ENCODE measurements around the gene SLC16A10.
A peak's percentile ranks its signal among the peaks of the same experiment; 100 is the strongest.
"Not testable (repeated sequence)": the region's sequence is repeated elsewhere in the genome, so short reads cannot be mapped to it uniquely, and the experiment has no call there.

SLC16A10 gene, protein sequence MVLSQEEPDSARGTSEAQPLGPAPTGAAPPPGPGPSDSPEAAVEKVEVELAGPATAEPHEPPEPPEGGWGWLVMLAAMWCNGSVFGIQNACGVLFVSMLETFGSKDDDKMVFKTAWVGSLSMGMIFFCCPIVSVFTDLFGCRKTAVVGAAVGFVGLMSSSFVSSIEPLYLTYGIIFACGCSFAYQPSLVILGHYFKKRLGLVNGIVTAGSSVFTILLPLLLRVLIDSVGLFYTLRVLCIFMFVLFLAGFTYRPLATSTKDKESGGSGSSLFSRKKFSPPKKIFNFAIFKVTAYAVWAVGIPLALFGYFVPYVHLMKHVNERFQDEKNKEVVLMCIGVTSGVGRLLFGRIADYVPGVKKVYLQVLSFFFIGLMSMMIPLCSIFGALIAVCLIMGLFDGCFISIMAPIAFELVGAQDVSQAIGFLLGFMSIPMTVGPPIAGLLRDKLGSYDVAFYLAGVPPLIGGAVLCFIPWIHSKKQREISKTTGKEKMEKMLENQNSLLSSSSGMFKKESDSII

DNA sequence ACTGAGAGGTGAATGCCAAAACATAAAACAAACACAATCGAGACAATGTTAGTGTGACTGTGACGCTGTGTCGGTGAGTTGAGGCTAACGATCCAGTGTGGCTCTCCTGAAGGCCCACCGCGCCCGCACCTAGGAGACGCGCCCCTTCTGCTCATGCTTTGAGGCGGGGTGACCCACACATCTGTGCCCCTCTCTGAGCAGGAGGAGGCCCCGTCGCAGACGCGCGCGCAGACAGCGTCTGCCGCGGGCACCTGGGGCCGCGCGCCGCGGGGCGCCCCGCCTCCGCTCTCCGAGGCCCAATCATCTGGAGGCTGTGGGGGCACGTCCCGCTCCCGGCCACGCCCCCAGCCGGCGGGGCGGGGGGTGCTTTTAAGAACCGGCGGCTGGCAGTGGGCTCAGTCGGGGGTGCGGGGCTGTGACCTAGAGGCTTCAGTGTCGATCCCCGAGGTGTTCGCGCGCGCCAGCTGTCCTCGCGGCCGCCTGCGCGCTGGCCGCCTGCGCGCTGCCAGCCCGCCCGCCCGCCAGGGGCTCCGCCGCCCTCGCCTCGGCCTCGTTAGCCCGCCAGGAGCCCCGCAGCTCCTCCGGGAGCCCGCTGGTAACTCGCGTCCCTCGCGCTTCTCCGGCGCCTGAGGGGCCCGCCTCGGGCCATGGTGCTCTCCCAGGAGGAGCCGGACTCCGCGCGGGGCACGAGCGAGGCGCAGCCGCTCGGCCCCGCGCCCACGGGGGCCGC, at the start of gene SLC16A10:
Gene SLC16A10, plus strand, starts transcription at position 398 of the 730 bp plus-strand sequence. Its CDS starts 250 bp downstream, at position 648.
- peak; percentile 82 for DNase-seq

DNA sequence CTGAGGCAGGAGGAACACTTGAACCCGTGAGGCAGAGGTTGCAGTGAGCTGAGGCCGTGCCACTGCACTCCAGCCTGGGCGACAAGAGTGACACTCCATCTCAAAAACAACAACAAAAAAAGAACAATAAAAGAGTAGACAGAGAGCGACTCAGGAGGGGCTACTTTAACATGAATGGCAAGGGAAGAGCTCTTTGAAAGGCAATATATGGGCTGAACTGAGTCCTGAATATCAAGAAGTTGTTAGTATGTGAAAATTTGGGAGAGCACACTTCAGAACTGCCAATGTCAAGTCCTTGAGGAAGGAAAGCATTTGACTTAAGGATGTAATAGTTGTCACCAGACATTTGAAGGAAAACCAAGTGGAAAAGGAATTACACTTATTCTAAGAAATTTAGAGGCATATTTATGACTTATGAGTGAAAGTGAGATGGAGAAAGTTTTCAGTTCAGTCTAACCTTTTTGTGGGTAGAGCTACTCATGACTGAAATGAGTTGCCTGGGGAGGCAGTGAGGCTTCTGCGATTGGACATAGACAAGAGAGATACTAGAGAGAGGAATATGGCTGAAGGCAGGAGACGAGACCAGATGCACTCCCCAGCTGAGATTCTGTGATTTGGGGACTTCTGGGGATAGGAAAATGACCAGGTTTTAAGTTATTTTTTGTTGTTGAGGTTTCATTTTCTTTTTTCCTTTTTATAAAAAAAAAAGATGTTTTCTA, 48.6 kb upstream of the SLC16A10 start:
- no peak for DNase-seq

DNA sequence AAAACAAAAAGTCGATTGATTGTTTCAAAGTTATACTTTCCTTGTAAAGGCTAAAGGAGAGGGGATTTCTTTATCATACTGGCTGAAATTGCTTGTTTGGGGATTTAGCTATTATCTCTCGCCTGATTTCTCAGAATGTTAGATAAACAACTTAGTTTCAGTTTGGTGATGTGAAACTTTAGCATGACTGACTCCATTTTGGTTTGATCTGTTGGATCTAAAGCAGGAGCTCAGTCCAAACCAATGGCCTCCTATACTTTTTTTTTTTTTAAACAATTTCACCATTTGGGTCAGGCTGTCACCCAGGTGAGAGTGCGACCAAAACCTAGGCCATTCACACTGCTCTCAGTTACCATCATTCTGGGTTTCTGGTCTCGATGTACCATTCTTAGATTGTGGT, 45.4 kb upstream of the SLC16A10 start:
- DNase-seq = no peak

DNA sequence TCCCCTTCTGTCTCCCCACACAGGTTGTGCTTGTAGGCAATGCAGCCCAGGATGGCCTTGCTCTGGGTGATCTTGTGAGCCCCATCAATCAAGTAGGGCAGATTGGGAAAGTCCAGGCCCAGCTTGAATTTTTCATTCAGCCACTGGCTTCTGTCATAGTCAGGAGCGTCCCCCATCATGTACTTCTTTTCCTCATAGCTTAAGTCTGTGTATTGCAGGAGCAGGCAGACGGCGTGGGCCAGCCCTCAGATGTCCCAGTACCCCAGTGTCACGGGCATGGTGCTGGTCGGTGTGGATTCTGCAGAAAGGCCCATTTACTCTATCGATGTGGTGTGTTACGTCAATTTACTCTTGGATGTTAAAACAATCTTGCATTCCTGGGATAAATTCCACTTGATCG, 40.1 kb upstream of the SLC16A10 start:
- DNase-seq = no peak

DNA sequence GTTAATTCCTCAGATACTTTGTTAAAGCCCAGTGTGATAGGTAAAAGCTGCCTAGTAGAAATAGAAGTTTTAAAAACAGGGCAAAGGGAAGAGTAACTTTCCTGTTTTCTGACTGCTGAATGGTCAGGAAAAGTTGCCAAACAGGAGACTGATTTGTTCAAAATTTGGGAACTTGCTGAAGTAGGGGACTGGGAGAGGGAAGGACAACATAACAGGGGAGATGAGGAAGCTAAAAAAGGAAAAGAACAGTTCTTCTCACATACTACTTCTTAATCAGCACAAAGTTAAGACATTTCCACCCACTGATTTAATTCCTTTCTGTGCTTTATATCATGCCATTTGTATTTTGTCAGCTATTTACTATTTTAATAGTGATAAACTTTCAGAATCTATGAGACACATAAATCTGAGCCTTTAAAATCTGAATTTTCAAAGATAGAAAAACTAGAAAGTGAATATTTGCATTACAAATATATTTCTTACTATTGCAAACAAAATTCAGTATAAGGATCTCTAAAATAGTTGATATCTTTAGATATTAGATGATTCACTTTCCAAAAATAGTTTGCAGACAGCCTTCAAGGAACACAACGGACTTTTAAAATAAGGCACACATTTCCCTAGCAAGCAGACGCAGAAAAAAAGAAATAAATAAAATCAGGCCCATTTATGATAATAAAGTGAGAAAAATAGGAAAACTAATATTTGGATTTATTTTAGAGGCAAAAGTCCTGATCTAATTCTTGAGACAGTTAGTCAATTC, 36.9 kb upstream of the SLC16A10 start:
- no peak for DNase-seq

DNA sequence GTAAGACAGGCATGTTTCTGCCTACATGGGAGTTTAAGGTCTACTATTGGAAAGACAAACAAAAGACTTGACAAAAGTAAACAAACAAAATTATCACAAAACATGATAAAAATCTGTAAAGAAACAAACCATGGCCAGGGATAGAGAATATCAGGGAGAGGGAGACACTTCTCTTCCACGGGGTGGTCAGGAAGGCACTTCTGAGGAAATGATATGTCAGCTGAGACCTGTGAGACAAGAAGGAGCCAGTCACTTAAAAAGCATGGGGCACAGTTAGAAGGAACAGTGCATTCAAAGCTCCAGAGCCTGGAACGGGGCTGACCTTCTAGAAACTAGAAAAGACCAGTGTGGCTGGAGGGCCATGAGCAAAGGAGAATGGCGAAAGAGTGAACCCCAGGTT, 35.1 kb upstream of the SLC16A10 start:
- DNase-seq = no peak

DNA sequence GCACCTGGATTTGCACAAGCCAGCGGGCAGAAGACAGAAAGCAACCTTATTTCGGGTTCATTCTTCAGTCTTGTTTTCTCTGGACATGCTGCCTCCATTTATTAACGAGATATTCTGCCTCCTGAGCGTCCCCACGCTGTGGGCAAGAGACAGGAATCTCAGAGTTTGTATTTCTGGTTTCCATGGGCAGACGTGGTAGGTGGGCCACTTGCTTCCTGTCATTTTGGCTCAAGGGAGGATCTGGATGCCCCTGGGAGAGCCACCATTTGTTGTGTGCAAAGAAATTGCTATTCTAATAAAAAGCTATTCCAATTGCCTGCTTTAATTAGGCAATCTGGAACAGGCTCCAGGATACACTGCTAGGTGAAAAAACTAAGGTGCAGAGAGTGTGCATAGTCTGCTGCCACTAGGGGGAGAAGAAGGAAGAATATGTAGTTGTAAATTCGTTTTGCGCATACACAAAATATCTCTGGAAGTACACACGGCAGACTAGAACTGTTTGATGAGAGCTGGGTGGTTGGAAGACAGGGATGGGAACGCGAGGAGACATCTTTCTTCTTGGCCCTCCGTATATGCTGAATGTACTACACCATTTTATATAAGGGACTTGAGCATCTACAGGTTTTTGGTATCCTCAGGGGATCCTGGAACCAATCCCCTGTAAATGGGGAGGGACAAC, 30.1 kb upstream of the SLC16A10 start:
- DNase-seq = peak; percentile 22

DNA sequence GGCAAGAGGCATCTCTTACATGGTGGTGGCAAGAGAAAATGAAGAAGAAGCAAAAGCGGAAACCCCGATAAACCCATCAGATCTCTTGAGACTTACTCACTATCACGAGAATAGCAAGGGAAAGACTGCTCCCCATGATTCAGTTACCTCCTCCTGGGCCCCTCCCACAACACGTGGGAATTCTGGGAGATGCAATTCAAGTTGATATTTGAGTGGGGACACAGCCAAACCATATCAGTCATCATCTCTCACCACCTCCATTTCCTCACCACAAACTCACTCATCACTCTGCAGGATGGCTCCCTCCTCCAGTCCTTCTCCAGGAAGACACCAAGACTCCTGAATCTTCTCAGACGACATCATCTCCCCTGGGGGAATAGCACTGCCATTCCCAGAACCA, 25.8 kb upstream of the SLC16A10 start:
- no peak for DNase-seq

DNA sequence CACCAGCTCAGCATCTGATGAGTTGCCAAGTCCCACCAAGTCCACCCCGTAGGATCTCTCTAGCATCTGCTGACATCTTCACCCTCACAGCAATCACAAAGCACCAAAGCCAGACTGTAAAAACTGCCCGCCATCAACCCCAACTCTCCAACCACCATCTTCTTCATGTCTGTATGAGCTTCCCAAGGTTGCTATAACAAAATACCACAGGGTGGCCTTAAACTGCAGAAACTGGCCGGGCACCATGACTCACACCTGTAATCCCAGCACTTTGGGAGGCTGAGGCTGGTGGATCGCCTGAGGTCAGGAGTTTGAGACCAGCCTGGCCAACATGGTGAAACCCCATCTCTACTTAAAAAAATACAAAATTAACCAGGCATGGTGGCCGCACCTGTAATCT, 25.3 kb upstream of the SLC16A10 start:
- DNase-seq = not testable (repeated sequence)

DNA sequence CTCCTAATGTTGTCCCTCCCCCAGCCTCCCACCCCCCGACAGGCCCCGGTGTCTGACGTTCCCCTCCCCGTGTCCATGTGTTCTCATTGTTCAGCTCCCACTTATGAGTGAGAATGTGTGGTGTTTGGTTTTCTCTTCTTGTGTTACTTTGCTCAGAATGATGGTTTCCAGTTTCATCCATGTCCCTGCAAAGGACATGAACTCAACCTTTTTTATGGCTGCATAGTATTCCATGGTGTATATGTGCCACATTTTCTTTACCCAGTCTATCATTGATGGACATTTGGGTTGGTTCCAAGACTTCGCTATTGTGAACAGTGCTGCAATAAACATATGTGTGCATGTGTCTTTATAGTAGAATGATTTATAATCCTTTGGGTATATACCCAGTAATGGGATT, 24.4 kb upstream of the SLC16A10 start:
- DNase-seq = not testable (repeated sequence)

DNA sequence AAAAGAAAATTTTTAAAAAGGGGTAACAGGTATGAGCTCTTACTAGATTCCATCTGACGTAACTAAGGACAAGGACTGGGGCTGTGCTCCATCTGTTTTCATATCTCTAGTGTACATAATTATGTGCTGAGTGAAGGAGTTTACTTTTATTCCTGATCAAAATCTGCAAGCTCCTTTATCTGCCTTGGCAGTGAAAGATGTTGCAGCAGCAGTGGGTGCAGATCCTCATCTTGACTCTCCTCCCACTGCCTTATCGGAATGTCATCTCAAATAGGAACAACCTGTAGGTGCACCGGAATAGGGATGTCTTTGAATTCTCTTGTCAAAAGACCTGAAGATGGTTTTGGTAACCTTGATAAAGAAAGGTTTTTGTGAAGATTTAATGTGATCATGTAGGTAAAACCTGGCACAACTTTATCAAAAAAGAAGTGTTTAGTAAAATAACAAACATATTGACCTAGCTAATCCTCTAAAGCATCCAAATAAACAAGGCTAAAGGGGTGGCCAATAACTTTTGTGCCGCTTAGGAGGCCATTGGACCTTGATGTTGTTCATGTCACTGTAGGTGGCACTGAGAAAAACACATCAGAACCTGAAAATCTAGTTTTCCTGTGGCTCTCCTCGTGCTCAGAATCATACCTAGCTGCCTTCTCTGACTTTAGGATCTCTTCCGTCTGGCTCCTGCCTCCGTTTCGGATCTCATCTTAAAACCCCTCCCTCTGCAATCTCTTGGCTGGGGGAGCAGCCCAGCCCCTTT, 19.0 kb upstream of the SLC16A10 start:
- DNase-seq = no peak

DNA sequence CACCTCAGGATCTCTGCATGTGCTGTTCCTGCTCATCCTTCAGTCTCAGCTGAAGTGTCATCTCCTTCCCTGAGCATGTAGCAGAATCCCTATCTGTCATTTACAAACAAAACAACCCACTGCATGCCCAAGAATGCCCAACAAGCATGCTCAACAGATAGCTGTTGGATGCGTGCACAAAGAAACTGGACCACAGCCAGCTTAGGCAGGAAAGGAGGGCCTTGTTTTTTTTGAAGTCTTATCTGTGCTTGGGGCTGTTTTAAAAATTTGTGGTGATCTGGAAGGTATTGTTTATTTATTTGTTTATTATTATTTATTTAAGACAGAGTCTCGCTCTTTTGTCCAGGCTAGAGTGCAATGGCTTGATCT, 18.5 kb upstream of the SLC16A10 start:
- no peak for DNase-seq

DNA sequence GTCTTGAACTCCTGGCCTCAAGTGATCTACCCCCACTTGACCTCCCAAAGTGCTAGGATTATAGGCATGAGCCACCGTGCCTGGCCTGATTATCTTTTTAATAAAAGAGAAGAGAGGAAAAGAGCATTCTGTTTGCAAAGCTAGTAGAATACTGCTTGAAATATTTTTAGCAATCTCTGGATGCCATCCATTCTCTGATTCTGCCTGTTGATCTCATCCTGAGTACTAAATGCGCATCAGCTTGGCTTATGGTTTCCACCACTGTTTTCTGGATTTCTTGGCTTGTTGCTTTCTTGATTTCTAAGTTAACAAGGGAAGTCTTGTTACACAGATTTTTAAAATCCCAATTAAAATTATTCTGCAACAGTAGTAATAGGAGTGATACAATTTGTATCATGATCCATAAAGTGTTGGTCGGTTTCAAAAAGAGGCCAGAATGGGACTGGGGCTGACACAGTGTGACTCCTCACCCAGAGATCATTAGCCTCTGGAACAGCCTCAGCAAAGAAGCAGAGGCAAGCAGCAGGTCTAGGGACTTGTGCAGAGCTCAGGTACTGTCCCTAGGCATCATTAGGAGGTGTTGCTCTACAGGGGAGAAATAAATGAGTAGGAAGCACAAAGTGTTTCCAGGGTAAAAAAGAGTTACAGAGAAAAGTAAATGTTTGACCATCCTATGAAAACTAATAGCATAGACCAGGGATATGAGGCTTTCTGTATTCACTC, 17.8 kb upstream of the SLC16A10 start:
- no peak for DNase-seq

DNA sequence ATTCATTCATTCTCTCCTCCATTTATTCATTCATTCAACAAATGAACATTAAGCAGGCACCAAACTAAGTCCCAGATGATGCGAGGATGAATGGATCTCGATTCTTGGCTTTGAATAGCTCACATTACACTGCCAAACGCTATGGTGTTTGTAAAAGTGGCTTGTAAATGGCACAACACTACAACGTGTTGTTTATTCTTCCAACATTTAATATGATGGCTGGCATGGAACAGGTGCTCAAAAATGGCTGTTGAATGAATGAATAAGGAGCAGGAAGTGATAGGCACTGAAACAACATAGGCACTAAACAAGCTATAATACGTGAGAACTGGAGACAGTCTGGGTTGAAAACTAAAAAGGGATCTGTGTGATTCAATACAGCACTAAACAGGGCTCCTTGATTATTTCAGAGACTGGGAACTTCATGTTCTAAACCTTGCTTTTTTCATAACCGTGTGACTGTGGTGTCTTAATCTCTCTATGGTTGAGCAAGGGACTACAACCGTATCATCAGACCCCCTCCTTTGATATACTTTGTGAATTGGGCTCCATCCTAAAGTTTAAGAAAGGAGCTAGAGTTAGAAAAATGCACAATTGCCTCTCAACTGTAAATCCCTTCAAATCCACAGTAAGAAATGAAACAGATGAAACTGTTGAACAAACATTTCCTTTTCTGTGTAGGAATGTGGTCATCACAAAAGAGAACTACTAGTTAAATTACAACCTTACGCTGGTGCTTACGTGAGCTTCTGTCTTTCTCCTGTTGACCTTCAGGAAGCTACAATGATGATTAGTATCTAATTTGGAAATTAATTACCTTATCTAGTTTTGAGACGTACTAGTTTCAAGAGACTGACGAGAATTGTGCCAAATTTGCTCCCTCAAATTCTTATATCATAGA, 16.9 kb upstream of the SLC16A10 start:
- no peak for DNase-seq

DNA sequence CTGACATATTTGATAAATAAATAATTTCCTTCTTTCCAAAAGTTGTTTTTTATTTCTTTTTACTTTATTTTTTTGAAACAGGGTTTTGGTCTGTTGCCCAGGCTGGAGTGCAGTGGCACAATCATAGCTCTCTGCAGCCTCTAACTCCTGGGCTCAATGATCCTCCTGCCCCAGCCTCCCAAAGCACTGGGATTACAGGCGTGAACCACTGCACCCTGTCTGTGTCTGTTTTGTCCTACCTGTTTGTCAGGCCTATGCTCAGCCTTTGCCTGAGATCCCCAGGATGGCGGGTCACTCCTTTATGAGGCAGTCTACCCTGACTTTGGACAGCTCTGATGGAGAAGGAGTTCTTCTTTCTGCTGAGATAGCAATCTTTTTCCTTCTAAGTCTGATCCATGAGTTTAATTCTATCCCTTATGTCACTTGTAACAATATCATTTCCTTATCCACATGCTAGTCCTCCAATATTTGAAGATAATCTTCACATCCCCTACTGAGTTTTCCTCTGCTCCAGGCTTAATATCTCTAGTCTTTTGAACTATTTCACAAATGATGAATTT, 14.4 kb upstream of the SLC16A10 start:
- no peak for DNase-seq

DNA sequence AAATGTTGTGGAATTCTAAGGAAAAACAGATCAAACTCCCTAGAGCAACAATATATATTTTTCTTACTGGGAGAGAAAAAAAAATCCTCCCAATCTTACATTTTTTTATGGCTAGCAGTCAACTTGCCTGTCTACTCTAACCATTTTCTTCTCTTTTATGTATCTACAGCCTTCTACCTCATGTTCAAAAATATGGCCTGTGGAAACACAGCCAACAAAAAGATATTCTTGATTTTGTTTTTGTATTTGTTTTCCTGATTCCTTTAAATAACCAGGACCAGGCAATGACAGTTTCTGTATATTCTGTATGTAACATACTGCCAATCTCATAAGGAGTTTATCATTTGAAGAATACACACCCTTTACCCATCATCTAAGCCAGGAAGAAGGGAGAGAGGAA, 13.0 kb upstream of the SLC16A10 start:
- no peak for DNase-seq

DNA sequence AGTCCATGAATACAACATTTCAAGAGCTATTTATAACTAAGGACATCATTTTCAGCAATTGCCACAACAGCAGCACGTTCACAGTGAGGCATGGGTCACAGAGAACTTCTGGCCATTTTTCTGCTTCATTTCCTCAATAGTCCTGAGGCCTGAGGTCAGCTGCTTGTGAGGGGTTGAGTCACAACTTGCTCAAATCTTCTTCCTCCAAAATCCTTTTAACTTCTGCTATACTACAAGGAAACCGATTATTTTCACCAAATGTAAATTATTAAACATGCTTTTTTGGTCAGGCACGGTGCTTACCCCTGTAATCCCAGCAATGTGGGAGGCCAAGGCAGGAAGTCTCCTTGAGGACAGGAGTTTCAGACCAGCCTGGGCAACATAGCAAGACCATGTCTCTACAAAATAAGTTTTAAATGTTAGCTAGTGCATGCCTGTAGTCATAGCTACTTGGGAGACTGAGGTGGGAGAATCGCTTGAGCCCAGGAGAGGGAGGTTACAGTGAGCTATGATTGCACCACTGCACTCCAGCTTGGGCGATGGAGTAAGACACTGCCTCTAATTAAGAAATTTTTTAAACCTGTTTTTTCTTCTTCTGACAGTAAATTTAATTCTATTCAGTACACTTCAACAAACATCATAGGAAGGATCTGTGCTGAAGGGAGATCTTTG, 11.1 kb upstream of the SLC16A10 start:
- DNase-seq = no peak

DNA sequence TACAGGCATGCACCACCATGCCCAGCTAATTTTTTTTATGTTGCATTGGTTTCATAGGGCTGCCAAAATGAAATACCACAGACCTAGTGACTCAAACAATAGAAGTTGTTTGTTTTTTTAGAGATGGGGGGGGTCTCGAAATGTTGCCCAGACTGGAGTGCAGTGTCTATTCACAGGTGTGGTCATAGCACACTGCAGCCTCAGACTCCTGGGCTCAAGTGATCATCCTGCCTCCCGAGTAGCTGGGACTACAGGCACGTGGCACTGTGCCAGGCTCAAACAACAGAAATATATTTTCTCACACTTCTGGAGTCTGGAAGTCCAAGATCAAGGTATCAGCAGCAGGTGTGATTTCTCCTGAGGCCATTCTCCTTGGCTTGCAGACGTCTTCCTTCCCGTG, 6.6 kb upstream of the SLC16A10 start:
- DNase-seq = no peak

DNA sequence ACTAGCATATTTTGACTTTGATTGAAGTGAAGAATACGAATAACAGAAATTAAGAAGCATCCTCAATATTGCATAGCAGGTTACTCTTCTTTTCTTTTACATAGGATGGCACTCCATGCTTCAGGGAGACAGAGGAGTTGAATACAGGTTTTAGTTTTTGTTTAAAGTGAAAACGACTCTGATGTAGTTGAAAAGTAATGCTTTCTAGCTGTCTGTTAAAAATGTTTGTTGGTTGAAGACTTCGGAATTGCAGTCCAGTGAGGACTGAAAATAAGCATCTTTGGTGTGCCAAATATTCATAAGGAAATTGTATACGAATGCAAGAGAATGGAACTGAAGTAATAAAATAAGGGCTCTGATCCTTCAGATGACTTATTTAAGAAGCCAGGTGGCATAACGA, 618 bp upstream of the SLC16A10 start:
- no peak for DNase-seq
